ENCODE data around the gene INHBB.

GRCh38 chr2:120357768-120358167 is 11.8 kb downstream of the INHBB start:
- TF ChIP-seq CTCF (IDR thresholded peaks at IDR 0.05) (no peak), POLR2A (IDR thresholded peaks at IDR 0.05) (no peak)
